NCI-H1694 (cell line): ENCODE data around the gene MID2.
"Not testable (repeated sequence)": the region's sequence is repeated elsewhere in the genome, so short reads cannot be mapped to it uniquely, and the experiment has no call there.

Experiments
- DNase-seq: peaks from one replicate; lab custom pipeline; 2025; lab: John Stamatoyannopoulos, UW

The MID2 gene

DNA sequence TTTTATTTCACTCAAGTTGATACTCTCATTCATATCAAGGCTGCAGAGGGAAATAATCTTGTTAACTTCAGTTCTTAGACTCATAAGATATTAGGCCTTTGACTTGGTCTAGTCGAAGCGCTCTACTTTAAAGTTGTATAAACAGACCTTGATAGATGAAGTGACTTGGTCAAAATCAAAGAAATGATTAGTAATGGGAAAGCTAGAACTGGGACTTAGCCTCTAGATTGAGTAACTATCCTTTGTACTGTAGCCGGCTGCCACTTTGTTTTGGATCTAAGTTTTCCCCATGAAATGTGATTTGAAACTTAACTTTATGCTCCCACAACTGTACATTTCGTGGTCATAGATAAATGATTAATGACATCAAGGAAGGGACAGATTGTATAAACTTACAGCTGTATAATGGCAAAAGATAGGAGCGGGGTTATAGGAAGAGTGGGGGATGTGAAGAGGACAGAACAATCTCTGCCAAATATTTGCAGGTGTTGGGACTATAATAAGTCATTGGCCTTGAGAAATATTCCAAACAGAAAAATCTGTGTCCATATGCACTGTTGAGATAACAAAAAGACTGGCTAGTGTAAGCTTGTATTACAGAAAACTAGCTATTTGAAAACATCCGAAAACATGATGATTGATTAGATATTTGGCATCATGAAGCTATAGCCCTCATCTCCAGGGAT is 17.2 kb downstream of the MID2 start:
- DNase-seq: no peak

DNA sequence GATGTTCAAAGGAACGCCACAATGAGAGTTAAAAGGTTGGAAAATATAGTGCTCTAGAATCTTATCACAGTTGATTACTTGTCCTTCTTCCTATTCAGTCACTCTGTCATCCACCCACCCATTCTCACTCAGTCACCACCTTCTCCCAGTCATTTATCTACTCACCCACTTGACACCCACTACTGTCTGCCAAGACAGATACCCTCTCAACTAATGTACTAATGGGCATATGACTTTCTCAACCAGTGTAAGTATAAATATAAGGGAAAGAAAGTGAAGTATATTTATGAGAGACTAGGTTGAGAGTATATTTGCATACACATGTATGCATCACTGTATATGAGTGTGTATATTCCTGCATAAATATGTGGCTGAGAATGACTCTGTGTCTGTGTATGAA is 20.0 kb downstream of the MID2 start:
- DNase-seq: no peak

DNA sequence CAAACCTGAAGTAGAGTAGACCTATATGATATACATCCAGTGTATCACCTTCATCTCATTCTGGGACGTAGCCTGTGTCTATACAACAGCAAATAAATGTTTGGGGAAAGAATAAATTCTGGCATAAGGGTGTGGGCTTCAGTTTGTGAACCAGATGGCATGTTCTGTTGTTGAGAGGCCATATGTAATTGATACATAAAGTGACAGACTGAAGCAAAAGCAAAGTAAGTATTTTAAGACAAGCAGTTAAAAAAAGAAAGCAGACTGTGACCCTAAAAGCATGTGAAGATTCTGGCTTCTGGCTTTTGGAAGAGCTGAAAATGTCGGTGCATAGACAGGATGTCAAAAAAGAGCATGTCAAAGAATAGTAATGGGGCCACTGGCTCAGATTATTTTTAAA is 22.9 kb downstream of the MID2 start:
- DNase-seq: no peak

DNA sequence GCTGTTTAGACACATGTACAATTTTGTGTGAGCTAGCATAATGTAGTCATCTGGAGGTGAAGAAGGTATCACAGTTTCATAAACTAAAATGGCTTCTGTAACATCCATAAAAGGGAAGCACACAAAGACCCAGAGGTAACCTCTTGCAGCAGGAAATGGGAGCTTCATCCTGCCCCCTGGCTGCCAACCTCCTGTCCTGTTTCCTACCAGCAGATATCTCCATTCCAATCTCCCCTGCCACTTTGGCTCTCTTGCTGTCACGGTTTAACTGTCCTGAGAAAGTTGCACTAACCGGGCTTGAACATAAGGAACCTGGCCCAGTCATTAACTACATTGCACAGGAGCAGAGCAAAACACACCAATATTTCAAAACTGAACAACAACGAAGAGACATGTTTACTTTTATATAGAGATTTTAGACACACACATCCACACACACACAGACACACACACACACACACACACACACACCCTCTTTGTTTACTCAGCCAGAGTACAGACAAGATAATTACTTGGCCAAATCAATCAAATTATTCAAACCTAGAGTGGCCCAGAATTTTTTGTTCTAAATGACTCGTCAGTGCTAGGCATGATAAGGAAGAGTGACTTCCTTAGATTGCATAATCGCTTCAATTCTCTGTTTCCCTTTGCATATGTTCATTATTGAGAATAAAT is 24.2 kb downstream of the MID2 start:
- DNase-seq: no peak

DNA sequence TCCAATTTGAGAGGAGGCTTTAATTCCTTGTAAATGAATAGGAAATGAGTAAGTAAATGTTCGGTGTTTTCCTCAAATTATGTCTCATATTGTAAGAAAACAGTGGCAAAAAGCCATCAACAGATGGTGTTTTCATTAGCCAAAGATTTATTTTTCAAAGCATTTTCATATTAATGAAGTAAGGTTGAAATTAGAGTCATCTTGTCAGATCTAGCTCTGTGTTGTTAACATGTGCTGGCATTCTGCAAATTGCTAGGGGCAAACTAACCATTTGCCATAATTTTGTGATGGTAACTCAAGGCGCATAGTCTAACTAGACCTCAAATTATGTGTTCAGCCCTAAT is 24.7 kb downstream of the MID2 start:
- peak; percentile 18 for DNase-seq

DNA sequence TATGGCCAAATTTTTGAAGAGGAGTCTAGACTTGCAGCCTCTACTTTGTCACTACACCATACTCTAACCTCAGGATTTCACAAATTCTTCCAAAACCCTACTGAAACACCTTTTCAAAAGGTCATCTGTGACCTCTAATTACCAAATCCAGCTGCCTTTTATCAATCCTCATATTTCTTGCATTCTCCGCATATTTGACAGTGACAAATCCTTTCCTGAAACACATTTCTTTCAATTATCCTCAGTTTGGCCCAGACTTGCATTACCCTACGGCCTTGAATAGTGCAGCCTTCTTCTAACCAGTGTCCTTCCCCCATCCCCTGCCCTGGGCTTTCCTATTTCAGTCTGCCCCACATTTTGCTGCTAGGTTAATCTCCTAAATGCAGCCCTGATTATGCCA is 25.5 kb downstream of the MID2 start:
- no peak for DNase-seq

DNA sequence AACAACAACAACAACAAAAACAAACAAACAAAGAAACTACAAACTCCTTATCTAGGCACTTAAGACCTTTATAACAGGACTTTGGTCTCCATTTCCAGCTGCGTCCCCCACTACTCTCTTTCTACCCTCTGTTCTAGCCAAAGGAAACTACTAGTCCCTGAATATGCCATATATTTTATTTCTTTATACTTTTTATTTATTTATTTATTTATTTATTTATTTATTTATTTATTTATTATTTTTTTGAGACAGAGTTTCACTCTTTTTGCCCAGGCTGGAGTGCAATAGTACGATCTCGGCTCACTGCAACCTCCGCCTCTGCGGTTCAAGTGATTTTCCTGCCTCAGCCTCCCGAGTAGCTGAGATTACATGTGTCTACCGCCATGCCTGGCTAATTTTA is 26.0 kb downstream of the MID2 start:
- DNase-seq: not testable (repeated sequence)

DNA sequence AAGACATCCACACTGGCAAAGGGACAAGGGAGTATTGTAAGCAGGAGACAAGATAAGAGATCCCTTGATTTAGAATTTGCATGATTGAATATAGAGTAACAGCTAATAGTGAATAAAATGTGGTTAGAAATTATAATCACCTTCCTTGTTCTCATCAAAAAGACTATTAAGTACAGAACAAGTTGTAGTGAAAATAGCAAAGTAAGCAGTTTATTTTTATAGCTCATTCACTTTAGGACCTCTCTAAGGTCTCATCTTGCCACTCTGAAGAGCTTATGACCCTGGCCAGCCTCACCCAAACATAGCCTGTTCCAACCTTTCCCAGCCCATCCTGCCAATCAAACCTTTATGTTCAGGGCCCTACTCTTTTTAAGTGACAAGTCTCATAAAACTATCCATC is 30.6 kb downstream of the MID2 start:
- no peak for DNase-seq

DNA sequence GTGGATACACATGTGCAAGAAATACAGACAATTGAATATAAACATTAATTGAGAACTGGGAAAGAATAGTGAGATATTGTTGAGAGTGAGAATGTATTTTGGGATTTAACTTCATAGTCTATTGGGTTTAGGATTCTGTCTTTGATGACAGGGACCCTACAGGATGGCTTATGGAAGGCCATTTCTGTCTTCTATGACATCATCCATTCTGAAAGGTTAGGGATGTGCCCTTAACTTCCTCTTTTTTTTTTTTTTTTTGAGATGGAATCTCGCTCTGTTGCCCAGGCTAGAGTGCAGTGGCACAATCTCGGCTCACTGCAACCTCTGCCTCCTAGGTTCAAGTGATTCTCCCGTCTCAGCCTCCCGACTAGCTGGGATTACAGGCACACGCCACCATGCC is 31.4 kb downstream of the MID2 start:
- not testable (repeated sequence) for DNase-seq

DNA sequence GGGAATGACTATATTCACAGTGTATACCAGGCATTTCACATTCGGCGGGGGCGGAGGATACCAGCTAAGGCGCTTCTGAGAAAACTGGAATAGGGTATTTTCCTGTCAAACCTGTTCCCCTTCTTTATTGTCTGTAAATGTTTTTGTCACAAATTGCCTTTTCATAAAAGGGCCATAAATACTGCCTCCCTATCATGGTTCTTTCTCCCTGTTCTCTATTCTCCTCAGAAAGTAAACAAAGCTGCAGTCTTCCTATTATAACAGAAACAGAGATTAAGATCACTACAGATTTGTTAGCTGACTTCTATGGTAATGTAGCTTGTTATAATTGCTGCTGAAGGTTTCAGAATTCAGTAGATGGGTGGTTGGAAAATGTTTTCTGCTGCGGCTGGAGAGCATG is 32.2 kb downstream of the MID2 start:
- no peak for DNase-seq

DNA sequence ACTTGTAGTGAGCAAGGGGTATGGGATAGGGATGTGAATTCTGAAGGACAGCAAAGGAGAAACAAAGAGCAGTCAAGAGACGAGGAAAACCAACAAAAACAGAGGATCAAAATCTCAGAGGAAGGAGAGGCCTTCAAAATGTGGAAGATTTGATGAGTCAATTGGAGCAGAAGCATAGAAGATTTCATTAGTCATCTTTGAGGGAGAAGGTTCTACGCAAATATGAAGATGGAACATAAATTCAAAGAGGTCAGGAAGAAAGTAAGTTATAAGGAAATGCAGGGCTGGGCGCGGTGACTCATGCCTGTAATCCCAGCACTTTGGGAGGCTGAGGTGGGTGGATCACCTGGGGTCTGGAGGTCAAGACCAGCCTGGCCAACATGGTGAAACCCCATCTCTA is 35.4 kb downstream of the MID2 start:
- no peak for DNase-seq

DNA sequence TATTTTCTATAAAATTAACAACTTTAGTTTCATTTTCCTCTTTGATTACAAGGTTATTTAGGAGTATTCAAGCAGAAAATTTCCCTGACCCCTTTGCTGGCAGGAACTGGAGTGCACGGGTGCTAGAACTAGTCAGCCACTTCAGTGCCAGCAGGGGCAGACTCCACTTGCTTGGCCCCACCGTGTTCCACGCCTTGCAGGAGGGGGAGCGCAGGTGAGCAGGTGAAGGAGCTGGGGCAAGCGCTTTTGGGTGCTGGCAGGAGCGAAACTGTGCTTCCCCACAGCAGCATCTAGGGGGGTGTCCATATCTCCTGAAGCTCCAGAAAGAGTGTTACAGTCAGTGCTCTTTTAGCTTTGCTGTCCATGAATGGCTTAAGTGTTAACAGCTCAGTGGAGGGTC is 45.5 kb downstream of the MID2 start:
- DNase-seq: no peak

DNA sequence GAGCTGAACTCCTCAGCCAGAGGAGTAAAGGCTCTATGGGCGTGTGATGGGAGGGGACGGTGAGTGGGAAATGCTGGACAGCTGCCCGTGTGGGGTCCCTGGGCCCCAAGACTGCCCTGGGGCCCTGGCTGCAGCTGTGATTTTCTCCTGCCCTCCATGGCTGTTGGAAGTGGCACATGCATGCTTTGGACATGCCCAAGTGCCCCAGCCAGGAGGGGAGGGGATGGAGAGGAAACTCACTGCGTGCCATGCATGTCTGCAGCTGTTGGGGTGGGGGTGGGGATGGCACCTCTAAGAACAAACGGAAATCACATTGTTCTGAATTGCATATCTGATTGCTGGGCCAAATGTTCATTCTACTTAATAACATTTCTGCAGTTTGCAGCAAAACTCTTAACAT is 52.4 kb downstream of the MID2 start:
- no peak for DNase-seq

DNA sequence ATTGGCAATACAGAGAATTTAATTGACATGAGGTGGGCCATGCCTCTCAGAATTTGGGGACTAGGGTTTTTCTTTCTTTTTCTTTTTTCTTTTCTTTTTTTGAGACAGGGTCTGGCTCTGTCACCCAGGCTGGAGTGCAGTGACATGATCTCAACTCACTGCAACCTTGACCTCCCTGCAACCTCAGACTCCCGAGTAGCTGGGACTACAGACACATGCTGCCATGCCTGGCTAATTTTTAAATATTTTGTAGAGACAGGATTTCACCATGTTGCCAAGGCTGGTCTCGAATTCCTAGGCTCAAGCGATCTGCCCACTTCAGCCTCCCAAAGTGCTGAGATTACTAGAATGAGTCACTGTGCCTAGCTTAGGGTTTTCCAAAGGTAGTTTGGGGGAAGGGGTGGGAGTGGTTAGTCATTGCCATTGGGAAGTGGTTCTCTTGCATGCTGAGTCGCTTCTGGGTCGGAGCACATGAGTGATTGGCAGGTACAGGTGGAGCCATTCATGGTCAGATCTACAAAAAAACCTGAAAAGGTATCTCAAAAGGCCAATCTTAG is 54.5 kb downstream of the MID2 start:
- DNase-seq: no peak

DNA sequence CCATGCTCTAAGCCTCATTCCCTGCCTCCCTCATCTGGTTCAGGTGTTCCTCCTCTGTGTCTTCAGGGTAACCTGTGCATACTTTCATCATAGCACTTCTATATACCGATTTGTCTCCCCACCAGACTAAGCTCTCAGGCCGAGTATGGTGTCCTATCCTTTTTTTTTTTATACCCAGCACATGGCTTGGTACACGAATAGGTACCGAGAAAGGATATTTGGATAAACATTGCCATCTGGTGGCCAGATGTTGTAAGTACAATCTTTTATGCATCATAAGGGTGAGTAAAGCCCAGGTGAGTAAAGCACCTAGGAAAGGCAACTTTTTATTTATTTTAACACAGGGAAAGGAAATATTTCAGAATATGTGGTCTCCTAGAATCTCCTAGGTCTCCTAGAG is 68.4 kb downstream of the MID2 start:
- DNase-seq: peak; percentile 61

DNA sequence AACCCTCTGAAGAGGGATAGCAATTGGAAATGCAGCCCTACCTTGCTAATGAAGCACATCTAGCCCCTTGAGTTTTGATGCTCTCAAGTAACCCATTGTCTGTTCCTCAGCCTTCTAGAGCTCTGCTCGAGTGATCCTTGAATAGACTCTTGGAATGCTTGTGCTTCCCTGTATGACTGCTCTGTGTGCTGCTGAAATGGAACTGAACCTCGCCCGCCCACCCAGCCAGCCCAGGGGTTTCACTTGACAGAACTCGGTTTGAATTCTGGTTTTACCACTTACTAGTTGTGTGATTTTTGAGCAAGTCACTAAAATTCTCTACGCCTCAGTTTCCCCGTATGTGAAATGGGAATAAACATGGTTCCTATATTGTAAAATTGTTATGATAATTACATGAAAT is 77.1 kb downstream of the MID2 start:
- no peak for DNase-seq

DNA sequence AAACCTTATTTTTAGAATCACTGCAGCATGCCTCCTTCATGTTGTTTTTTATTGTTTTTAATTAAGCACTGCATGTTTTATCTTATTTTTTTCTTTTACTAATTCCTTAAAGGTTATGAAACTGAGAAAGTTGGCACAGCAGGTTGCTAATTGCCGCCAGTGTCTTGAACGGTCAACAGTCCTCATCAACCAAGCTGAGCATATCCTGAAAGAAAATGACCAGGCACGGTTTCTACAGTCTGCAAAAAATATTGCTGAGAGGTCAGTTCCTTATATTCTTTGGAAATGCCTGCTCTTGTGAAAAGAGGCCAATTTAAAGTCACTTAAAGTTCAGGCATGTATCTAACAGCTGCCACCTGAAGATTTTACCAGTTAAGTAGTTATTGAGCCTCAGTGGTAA is 79.7 kb downstream of the MID2 start:
- no peak for DNase-seq

DNA sequence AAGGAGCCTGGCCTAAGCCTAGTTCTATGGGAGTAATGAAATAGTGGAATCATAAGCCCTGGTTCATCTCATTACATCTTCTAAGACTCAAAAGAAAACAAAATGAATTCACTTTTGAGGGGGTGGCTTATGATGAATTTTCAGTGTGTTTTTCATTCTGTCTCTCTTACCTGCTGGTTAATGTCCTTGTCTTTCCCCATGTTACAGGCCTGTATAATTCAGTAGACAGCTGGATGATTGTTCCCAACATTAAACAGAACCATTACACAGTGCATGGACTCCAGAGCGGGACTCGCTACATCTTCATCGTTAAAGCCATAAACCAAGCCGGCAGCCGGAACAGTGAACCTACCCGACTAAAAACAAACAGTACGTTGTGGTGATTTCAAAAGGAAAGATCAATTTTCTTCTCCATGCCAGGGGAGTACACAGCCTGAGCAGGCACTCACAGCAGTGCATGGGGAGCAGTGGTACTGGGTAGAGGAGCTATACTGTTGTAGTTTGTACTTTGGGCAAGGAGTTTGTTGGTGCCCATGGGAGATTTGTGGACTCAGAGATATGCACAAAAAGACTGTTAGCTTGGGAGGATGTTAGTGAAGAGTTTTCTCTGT is 98.6 kb downstream of the MID2 start:
- no peak for DNase-seq

DNA sequence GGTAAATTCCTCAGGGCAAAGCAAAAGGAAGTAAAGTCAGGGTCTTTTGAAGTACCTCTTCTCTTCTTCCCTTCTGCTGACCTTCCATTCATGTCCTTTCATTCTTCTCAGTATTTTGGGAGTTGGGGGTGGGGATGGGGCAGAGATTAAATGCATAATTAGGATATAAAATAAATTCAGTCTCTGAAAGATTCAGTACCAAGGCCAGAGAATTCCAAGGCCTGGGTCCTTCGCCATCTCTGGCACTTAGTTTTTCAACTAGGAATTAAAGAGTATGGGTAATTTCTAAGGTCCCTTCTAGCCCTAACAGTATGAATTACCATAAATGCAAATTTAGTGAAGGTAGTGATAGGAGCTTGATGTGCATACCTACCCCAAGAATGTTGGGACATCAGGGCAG is 108.6 kb downstream of the MID2 start:
- DNase-seq: no peak

DNA sequence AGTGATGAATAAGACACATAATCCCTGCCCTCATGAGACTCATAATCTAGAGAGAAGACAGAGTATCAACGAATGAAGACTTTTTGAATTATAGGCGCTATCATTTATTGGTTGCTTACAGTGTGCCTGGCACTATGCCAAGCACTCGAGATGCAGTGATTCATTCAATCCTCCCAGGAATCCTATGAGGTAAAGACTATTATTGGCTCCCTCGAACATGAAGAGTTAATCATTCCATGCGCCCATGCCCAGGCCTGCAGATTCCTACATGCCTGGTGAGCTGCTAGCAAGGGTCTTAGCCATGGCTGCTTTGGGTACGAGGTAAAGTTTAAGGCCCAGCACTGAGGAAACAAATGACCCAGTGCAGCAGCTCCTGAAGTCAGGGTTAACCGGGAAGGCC is 109.5 kb downstream of the MID2 start:
- no peak for DNase-seq

DNA sequence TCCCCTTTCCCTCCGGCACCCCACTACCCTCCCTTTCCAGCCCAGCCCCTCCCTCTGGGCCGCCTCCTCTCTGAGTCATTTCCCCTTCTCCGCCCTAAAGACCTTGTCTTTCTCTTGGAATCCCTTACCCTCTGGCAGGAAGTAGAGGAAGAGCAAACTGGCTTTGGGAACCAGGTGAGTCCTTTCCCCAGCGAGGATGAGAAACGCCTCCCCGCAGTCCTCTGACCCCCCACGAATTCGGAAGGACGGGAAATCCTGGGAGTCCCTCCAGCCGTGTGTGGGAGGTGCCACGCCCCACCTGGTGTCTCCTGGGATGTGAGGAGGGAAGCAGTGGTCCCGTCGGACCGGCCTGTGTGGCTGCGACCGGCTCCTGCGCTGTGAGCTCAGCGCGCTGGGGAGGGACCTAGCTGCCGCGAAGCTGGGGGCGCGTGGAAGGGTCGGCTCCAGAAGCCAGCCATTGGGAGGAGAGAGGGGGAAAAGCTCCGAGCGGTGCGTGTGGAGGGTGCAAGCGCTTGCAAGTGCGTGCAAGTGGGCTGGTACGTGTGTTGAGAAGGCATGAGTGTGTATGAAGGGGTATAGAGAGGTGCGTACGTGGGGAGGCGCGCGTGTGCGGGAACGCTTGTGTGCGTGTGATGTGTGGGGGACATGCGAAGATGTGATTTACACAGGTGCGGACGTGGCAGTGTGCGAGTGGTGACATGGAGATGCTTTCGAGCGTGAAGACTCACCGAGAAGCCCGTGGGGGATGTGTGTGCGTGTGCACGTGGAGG is 110.2 kb downstream of the MID2 start:
- no peak for DNase-seq

DNA sequence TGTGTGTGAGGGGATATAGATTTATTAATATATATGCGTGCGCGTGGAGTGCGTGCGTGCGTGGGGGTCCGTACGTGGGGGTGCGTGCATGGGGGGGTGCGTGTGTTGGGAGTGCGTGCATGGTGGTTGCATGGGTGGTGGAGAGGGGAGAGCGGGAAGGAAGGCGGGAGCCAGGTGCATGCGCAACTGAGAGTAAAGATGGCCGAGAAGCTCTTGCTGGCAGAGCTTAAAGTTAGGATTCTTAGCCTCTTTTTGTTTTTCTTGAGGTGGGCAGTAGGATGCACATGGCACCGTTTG is 110.7 kb downstream of the MID2 start:
- DNase-seq: no peak

DNA sequence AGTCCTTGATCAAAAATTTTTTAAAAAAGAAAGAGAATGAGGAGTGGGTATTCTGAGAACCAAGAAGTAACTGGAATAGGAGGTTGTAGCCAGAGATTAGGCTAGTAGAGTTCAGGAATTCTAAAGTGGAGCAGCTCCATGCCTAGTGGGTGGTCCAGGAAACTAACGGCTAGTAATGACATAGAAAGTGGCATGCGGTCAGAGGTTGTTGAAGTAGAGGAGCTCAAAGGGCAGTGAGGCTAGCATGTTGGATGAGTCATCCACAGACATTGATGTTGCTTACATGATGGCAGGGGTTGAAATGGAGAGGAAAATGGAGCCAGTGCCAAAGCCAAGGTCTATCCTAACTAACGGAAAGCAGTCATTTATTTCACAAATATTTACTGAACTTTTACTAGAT is 114.4 kb downstream of the MID2 start:
- DNase-seq: no peak
